ENCODE data around the gene CCP110. TPM values are rescaled to one million over a fixed set of nuclear protein-coding genes. Genes with fewer than 3 reads are reported as not detected.

The CCP110 gene
- total RNA-seq, 1 experiment from 2014 or later: 5.4 TPM

GRCh38 chr16:19488213-19488640 lies 35.5 kb upstream of the CCP110 start:
- Histone ChIP-seq H2AFZ (ENCODE audit: low read length) (no peak overlapping the region), H3K9me3 (ENCODE audit: low read length) (no peaks in the 10 kb centered on the region), H3K4me3 (ENCODE audit: low read length) (no peak overlapping the region), H3K9ac (ENCODE audit: low read length) (no peak overlapping the region), H3F3A (ENCODE audit: low read length, unreplicated experiment) (no peaks in the 10 kb centered on the region), H4K20me1 (ENCODE audit: low read length) (no peaks in the 10 kb centered on the region), H3K4me1 (ENCODE audit: insufficient read depth, low read length) (no peaks in the 10 kb centered on the region), H3K79me2 (ENCODE audit: low read length) (no peaks in the 10 kb centered on the region), H3K4me2 (ENCODE audit: low read length) (no peak overlapping the region), H3K27me3 (ENCODE audit: low read length) (no peaks in the 10 kb centered on the region), H3K9me2 (replicated peaks; ENCODE audit: low read length) (no peaks in the 10 kb centered on the region), H3K27ac (ENCODE audit: low read length) (no peak overlapping the region), H3K36me3 (ENCODE audit: low read depth, low read length) (no peaks in the 10 kb centered on the region; the same call in 1 of the 2 replicates)
- no peak for DNase-seq
- ChIA-PET CTCF (no interaction called here), POLR2A (ENCODE audit: unreplicated experiment) (no interaction called here)
- intact Hi-C loops (cut with micrococcal nuclease): no loop called here
- TF ChIP-seq CTCF (conservative IDR thresholded peaks at IDR 0.05; ENCODE audit: low read depth, low read length) (no peak), EZH2 (IDR thresholded peaks at IDR 0.05; ENCODE audit: low read length, unreplicated experiment) (no peak), EZH2phosphoT487 (IDR thresholded peaks at IDR 0.05; ENCODE audit: borderline replicate concordance, low read length) (no peak)
- no peak for ATAC-seq
- BruUV-seq (replicated peaks): no TSS peak

- CTCF ChIA-PET: no interaction called here
- no peak for ATAC-seq
- no peaks in the 10 kb centered on the region for H3K4me1 ChIP-seq (ENCODE audit: insufficient read depth, low read length)
Measured at GRCh38 chr16:19490619-19491018, 33.1 kb upstream of the CCP110 start.

More at GRCh38 chr16:19490619-19491018, 33.1 kb upstream of the CCP110 start:
- TF ChIP-seq CTCF (conservative IDR thresholded peaks at IDR 0.05; ENCODE audit: low read depth, low read length) (no peak), EZH2phosphoT487 (IDR thresholded peaks at IDR 0.05; ENCODE audit: borderline replicate concordance, low read length) (no peak), EZH2 (IDR thresholded peaks at IDR 0.05; ENCODE audit: low read length, unreplicated experiment) (no peak)
- H3K79me2 ChIP-seq (ENCODE audit: low read length): no peaks in the 10 kb centered on the region
- no peaks in the 10 kb centered on the region for H3F3A ChIP-seq (ENCODE audit: low read length, unreplicated experiment)
- intact Hi-C loops (cut with micrococcal nuclease): no loop called here
- no peak overlapping the region for H3K27ac ChIP-seq (ENCODE audit: low read length)
- POLR2A ChIA-PET (ENCODE audit: unreplicated experiment): no interaction called here
- no peaks in the 10 kb centered on the region for H3K9me3 ChIP-seq (ENCODE audit: low read length)
- no TSS peak for BruUV-seq (replicated peaks)
- H2AFZ ChIP-seq (ENCODE audit: low read length): no peak overlapping the region
- H3K36me3 ChIP-seq (ENCODE audit: low read depth, low read length): no peaks in the 10 kb centered on the region; the same call in 1 of the 2 replicates
- H3K27me3 ChIP-seq (ENCODE audit: low read length): no peaks in the 10 kb centered on the region
- no peak overlapping the region for H3K4me2 ChIP-seq (ENCODE audit: low read length)
- no peaks in the 10 kb centered on the region for H3K9me2 ChIP-seq (replicated peaks; ENCODE audit: low read length)
- no peaks in the 10 kb centered on the region for H4K20me1 ChIP-seq (ENCODE audit: low read length)
- no peak overlapping the region for H3K9ac ChIP-seq (ENCODE audit: low read length)
- H3K4me3 ChIP-seq (ENCODE audit: low read length): no peak overlapping the region
- DNase-seq: no peak
